KMS-11 (cell line): ENCODE measurements around the gene FIZ1.

Experiments
- H2AFZ ChIP-seq: fragments of 200-600 bp; sonication (generic); 2 replicates; pipeline ENCODE4 v1.6.1; 2016; ENCODE audit warnings: antibody characterized with exemption, mixed run types, low read depth
- H3K27ac ChIP-seq: fragments of 200-600 bp; sonication (generic); 2 replicates; pipeline ENCODE4 v1.6.1; 2016; ENCODE audit warnings: mild to moderate bottlenecking, mixed run types
- H3K27me3 ChIP-seq: fragments of 200-600 bp; sonication (generic); 2 replicates; pipeline ENCODE4 v1.6.1; 2017; ENCODE audit warnings: mild to moderate bottlenecking, low read depth, mixed run types, moderate library complexity; ENCODE audit not compliant: insufficient read depth
- H3K36me3 ChIP-seq: fragments of 200-600 bp; sonication (generic); 2 replicates; pipeline ENCODE4 v1.6.1; 2017; ENCODE audit warnings: mild to moderate bottlenecking, mixed run types; ENCODE audit not compliant: insufficient read depth
- H3K4me1 ChIP-seq: fragments of 200-600 bp; sonication (generic); 2 replicates; pipeline ENCODE4 v1.6.1; 2016; ENCODE audit warnings: mild to moderate bottlenecking, low read depth, mixed run types; ENCODE audit not compliant: poor library complexity, severe bottlenecking
- H3K4me2 ChIP-seq: fragments of 200-600 bp; sonication (generic); 2 replicates; pipeline ENCODE4 v1.7.0; 2016; ENCODE audit warnings: mild to moderate bottlenecking, mixed run types
- H3K4me3 ChIP-seq: fragments of 200-600 bp; sonication (generic); IDR thresholded peaks from 2 replicates; pipeline ENCODE4 v1.6.1; 2017; ENCODE audit warnings: low read depth, low read length, mixed read lengths; ENCODE audit not compliant: insufficient read depth
- H3K79me2 ChIP-seq: fragments of 200-600 bp; sonication (generic); 2 replicates; pipeline ENCODE4 v1.6.1; 2016; ENCODE audit warnings: low read depth, mixed run types; ENCODE audit not compliant: insufficient read depth
- H3K9ac ChIP-seq: fragments of 200-600 bp; sonication (generic); 2 replicates; pipeline ENCODE4 v1.6.1; 2016; ENCODE audit warnings: mild to moderate bottlenecking, mixed run types
- H4K20me1 ChIP-seq: fragments of 200-600 bp; sonication (generic); 2 replicates; pipeline ENCODE4 v1.6.1; 2016; ENCODE audit warnings: mild to moderate bottlenecking, mixed run types; ENCODE audit not compliant: insufficient read depth
- TF ChIP-seq, protein P1 (sequence below): fragments of 200-600 bp; sonication (generic); conservative IDR thresholded peaks from 2 replicates; pipeline ENCODE4 v1.6.1; 2017; ENCODE audit warnings: low read depth, mild to moderate bottlenecking, antibody characterized with exemption, low read length, moderate library complexity, mixed read lengths

The FIZ1 gene

GRCh38 chr19:55609326-55609725, 10.0 kb upstream of the FIZ1 start:
- Histone ChIP-seq H4K20me1 (no peaks in the 10 kb centered on the region), H3K4me1 (peaks cover 23% of the 10 kb centered on the region), H3K27me3 (no peaks in the 10 kb centered on the region), H2AFZ (no peak overlapping the region), H3K9ac (no peak overlapping the region), H3K27ac (no peak overlapping the region), H3K36me3 (no peaks in the 10 kb centered on the region), H3K4me2 (no peak overlapping the region), H3K79me2 (0 out of 2 replicates have a peak, but pooled peaks cover 15% of the 10 kb centered on the region), H3K4me3 (no peak overlapping the region)
- TF ChIP-seq, protein P1, sequence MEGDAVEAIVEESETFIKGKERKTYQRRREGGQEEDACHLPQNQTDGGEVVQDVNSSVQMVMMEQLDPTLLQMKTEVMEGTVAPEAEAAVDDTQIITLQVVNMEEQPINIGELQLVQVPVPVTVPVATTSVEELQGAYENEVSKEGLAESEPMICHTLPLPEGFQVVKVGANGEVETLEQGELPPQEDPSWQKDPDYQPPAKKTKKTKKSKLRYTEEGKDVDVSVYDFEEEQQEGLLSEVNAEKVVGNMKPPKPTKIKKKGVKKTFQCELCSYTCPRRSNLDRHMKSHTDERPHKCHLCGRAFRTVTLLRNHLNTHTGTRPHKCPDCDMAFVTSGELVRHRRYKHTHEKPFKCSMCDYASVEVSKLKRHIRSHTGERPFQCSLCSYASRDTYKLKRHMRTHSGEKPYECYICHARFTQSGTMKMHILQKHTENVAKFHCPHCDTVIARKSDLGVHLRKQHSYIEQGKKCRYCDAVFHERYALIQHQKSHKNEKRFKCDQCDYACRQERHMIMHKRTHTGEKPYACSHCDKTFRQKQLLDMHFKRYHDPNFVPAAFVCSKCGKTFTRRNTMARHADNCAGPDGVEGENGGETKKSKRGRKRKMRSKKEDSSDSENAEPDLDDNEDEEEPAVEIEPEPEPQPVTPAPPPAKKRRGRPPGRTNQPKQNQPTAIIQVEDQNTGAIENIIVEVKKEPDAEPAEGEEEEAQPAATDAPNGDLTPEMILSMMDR, result no peak

DNA sequence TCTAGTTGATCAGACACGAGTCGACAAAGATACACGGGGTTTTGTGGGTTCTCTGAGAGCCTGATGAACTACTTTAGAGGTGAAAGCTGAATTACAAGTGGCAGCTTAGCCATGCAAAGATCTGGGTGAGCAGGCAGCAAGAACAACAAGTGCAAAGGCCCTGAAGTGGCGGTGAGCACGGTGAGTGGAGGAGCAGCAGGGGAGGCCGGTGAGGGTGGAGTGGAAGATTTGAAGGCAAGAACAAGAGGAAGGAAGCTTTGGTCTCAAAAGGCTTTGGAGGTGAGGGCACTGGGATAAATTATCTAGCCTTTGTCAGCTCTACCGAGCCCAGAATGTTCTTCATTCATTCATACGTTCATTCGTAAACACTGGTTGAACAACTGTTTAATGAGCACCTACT, 7.5 kb upstream of the FIZ1 start:
- Histone ChIP-seq H3K27ac (0 out of 2 replicates have a peak overlapping the region, but pooled peaks have one; percentile 70), H4K20me1 (no peaks in the 10 kb centered on the region), H3K4me1 (peaks cover 21% of the 10 kb centered on the region), H3K9ac (no peak overlapping the region; the same call in 1 of the 2 replicates), H3K4me3 (no peak overlapping the region), H3K36me3 (no peaks in the 10 kb centered on the region), H2AFZ (no peak overlapping the region), H3K4me2 (peak overlapping the region; percentile 77), H3K79me2 (0 out of 2 replicates have a peak, but pooled peaks cover 15% of the 10 kb centered on the region), H3K27me3 (no peaks in the 10 kb centered on the region)
- TF ChIP-seq, protein P1, result no peak

- TF ChIP-seq, protein P1, result peak; percentile 37; the same call in 1 of the 2 replicates
- Histone ChIP-seq H4K20me1 (no peaks in the 10 kb centered on the region), H3K9ac (peak overlapping the region; percentile 19; the same call in 1 of the 2 replicates), H3K79me2 (0 out of 2 replicates have a peak, but pooled peaks cover 15% of the 10 kb centered on the region), H3K27me3 (no peaks in the 10 kb centered on the region), H2AFZ (no peak overlapping the region), H3K4me1 (peaks cover 17% of the 10 kb centered on the region), H3K36me3 (no peaks in the 10 kb centered on the region), H3K4me3 (no peak overlapping the region), H3K4me2 (peak overlapping the region; percentile 77), H3K27ac (peak overlapping the region; percentile 70; the same call in 1 of the 2 replicates)
Observed at GRCh38 chr19:55606471-55606787, 7.1 kb upstream of the FIZ1 start.

- Histone ChIP-seq H3K79me2 (0 out of 2 replicates have a peak, but pooled peaks cover 15% of the 10 kb centered on the region), H3K9ac (peak within 1 kb of the TSS; percentile 69), H2AFZ (peak within 1 kb of the TSS; percentile 53), H4K20me1 (no peaks in the 10 kb centered on the region), H3K36me3 (no peaks in the 10 kb centered on the region), H3K4me1 (peaks cover 15% of the 10 kb centered on the region), H3K4me2 (peak within 1 kb of the TSS; percentile 77), H3K27ac (peak within 1 kb of the TSS; percentile 70), H3K4me3 (no peak within 1 kb of the TSS), H3K27me3 (no peaks in the 10 kb centered on the region)
- TF ChIP-seq, protein P1, result peak; percentile 90
Observed at GRCh38 chr19:55605637-55606470, 6.5 kb upstream of the FIZ1 start, which contains the start of gene ZNF865. Gene ZNF865, plus strand, starts transcription at chr19:55605647. Its CDS starts 7,972 bp downstream, at chr19:55613619.
